GM20431 (cell line): Measurements from ENCODE around the gene RAB35.

Source experiments
- in situ Hi-C: fragments of 300-500 bp; cut with MseI, MboI; formaldehyde crosslinking; loops from one replicate; pipeline ENCODE4 v1.15.0; 2020; ENCODE audit warnings: low sequenced_read_pairs; ENCODE audit not compliant: unreplicated experiment

The RAB35 gene

DNA sequence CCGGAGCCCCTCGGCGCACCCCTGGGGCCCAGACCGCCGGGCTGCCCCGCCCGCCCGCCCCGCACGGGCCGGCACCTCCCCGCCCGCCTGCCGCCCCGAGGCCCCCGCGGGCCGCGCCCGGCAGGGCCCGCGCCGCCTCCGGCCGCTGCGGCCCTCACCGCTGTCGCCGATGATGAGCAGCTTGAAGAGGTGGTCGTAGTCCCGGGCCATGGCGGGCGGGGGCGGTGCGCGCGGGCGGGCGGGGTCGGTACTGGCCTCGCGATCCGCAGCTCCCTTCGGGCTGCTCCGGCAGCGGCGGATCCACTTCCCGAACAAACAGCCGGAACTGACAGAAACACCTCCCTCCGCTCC, at the start of gene RAB35:
Gene RAB35, minus strand, starts transcription at position 313 of the 351 bp plus-strand sequence. Its CDS starts 103 bp downstream, at position 210.
- in situ Hi-C loops, result no loop called here

DNA sequence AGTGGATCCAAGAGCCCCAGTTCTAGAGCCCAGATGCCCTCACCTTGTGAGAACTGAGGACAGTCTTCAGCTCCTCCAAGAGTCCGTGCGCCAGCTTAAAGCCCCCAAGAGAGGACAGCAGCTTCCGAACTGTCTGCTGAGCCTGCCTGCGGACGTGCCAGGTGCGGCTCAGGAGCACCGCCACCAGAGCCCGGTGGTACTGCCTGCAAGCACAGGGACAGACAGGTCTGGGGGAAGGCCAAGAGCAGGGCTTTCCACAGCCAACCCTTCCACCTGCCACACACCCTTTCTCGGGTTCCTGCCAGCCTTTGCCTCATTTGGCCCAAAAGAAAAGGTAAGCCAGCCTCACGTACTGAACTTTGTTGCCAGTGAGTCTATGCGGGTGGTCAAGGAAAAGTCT, 47.7 kb upstream of the RAB35 start:
- in situ Hi-C loops, result no loop called here

- in situ Hi-C loops, result no loop called here
Observed at GRCh38 chr12:120162763-120163162, 46.2 kb upstream of the RAB35 start.

GRCh38 chr12:120161852-120162251, 45.3 kb upstream of the RAB35 start:
- in situ Hi-C loops, result no loop called here

- in situ Hi-C loops, result no loop called here
Observed at GRCh38 chr12:120159509-120160237, 43.1 kb upstream of the RAB35 start.

GRCh38 chr12:120158351-120158750, 41.8 kb upstream of the RAB35 start:
- in situ Hi-C loops, result no loop called here

DNA sequence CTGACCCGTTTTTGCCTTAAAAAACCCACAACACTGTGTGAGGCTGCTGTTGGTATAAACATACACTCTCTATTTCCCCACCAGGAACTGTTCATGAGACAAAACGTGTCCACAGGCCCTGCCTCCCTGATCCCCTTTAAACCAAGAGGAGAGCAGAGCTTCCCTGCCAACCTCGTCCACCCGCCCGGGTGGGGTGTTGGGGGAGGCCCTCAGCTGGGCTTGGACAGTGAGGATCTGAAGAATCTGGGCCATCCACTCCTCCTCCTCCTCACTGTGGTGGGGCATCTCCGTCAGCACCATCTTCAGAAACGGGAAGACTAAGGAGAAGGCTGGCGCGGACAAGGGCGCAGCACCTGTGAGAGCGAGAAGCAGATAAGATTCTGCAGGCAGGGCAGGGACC, 41.1 kb upstream of the RAB35 start:
- in situ Hi-C loops, result no loop called here

DNA sequence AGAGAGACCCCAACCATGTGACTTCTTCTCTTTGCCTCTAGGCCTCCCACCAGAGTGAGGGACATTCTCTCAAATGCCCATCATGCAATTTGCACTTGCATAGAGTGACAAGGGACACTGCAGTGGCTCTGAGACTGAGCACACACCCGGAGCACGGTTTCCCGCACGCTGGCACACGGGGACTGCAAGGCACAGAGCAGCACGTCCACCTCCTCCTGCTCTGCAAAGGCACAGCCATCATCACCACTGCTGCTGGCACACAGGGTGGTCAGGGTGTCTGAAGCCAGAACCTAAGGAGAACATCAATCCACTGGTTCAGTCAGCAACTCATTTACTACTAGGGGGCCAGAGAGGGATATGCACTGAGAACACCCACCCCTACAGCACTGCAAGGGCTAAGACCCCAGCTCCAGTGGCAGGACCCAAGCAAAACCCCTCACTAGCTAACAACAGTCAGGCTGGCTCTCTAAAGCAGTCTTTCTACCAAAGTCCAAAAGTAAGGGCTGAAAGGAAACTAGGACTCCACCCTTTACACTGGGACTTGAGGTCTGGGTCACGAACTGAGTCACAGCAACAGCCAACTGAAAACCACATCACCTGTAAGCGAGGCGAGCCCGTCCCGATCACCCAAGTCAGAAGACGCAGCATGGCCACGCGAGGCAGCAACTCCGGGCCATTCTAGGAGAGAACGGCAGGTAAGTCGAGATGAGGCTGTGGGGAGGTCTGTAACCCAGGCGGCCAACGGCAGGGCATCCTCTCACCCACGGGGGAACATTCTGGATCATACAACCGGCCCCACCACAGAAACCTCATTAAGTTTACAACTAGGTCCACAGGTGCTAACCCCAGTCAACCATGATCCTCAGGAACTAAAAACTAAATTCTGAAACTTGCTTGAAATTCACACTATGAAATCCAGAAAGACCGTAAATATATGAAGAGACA, 40.0 kb upstream of the RAB35 start:
- in situ Hi-C loops, result no loop called here

- in situ Hi-C loops, result no loop called here
Observed at GRCh38 chr12:120155072-120155471, 38.5 kb upstream of the RAB35 start.

DNA sequence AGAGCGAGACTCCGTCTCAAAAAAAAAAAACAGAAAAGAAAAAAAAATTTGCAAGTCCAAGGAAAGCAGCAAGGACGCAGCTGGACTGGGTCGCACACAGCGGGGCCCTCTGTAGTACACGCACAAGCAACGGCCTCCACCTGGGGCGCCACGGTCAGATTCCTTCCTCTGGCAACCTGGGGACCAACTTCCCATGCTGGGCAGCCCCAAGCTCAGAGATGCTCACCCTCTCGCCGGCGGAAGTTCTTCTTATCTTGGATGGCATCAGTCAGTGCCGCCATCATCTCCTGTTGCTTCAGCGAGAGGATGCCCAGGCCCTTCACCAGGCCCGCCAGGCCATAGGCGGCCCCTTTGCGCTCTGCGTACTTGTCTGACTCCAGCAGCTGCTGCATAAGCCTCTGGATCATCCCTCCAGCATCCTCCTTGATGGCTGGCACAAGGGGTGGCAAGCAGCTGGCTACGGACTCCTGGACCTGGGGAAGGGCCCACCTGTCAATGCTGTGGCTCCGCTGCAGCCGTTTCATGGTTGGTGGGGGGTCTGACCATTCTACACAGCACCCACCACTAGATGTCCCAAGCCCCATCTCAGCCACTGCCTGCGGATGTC, 34.5 kb upstream of the RAB35 start:
- in situ Hi-C loops, result no loop called here

GRCh38 chr12:120148011-120148410, 31.5 kb upstream of the RAB35 start:
- in situ Hi-C loops, result no loop called here

GRCh38 chr12:120145164-120145563, 28.6 kb upstream of the RAB35 start:
- in situ Hi-C loops, result no loop called here

GRCh38 chr12:120144215-120144614, 27.7 kb upstream of the RAB35 start:
- in situ Hi-C loops, result no loop called here

- in situ Hi-C loops, result no loop called here
Observed at GRCh38 chr12:120142231-120142877, 25.8 kb upstream of the RAB35 start.

DNA sequence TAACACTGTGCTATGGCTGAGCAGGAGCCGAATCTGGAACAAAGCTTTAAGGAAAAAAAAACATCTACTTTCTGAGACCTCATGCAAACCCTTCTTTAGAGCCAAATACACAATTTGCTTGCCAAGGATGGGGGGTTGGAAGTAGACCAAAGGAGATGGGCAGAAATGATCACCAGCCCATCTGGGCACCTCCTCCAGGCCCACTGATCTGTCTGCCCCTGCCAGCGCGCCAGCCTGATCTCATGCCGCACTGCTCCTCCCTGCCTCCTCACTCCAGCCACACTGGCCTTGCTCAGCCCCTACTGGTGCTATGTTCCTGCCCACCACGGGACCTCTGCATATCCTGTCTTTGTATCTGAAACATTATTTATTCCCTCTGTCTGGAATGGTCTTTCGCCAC, 24.8 kb upstream of the RAB35 start:
- in situ Hi-C loops, result no loop called here

DNA sequence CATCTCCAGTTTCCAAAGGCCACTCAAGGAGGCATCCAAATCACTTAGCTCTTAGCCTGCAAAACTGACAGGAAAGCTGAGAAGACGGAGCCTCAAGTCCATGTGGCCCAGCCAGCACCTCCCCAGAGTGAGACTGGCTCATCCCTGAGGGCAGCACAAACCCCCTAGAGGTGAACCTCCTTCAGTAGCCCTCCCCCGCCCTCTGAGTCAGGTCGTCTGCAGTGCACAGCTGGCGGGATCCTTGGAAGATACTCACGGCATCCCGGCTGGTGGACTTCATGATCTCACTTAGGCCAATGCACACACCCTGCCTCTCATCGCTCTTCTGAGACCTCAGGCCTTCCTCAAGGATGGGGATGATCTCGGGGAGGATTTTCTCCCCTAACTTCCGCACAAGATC, 24.1 kb upstream of the RAB35 start:
- in situ Hi-C loops, result no loop called here

- in situ Hi-C loops, result no loop called here
Observed at GRCh38 chr12:120139958-120140357, 23.4 kb upstream of the RAB35 start.

- in situ Hi-C loops, result no loop called here
Observed at GRCh38 chr12:120138366-120138765, 21.8 kb upstream of the RAB35 start.

GRCh38 chr12:120137833-120138232, 21.3 kb upstream of the RAB35 start:
- in situ Hi-C loops, result no loop called here

- in situ Hi-C loops, result no loop called here
Observed at GRCh38 chr12:120136093-120136770, 19.7 kb upstream of the RAB35 start.
